GM12892 (cell line): ENCODE measurements around the gene FN1.

Experiments
- POLR2A ChIP-seq: IDR thresholded peaks from 2 replicates; pipeline ENCODE4 v1.6.1; 2011; ENCODE audit warnings: low read depth, low read length, control low read depth
- TAF1 ChIP-seq: IDR thresholded peaks from 2 replicates; pipeline ENCODE4 v1.6.1; 2011; ENCODE audit warnings: low read depth, mild to moderate bottlenecking, control low read depth, low read length, borderline replicate concordance

- TF ChIP-seq POLR2A (no peak), TAF1 (no peak)
Measured at GRCh38 chr2:215366440-215367032, 69.3 kb downstream of the FN1 start.
